Activated CD8-positive, alpha-beta memory T cell treated with anti-CD3 and anti-CD28 coated beads, Interleukin-2, amount 10 ng/mL, durations not matched to agents 7 days and 5 days (primary cell): ENCODE measurements around the gene CDK4. TPM values are rescaled to one million over a fixed set of nuclear protein-coding genes. Genes with fewer than 3 reads are reported as not detected.
"Not testable (repeated sequence)": the region's sequence is repeated elsewhere in the genome, so short reads cannot be mapped to it uniquely, and the experiment has no call there.

ENCODE experiments used
- ATAC-seq: fragments of 150-1000 bp; cut with Tn5 transposase; one replicate; pipeline ENCODE4 v1.10.0; 2021; ENCODE audit warnings: moderate library complexity
- CTCF ChIA-PET: fragments of 350-600 bp; sonication (Branson Sonifier 250); formaldehyde crosslinking; loops from one replicate; lab custom pipeline; 2021; ENCODE audit warnings: antibody characterized with exemption; lab: Charles Lee
- DNase-seq: peaks from one replicate; pipeline ENCODE4 v3.0.0-alpha.2; 2020
- H3K27ac Mint-ChIP-seq: one replicate; pipeline ENCODE4 v1.8.0; 2021; ENCODE audit warnings: mild to moderate bottlenecking, mixed read lengths
- H3K27me3 Mint-ChIP-seq: one replicate; pipeline ENCODE4 v1.8.0; 2021; ENCODE audit warnings: mixed read lengths
- H3K36me3 Mint-ChIP-seq: one replicate; pipeline ENCODE4 v1.8.0; 2021; ENCODE audit warnings: mild to moderate bottlenecking, mixed read lengths
- H3K4me1 Mint-ChIP-seq: one replicate; pipeline ENCODE4 v1.8.0; 2021; ENCODE audit warnings: mixed read lengths
- H3K4me3 Mint-ChIP-seq: one replicate; pipeline ENCODE4 v1.8.0; 2021; ENCODE audit warnings: mild to moderate bottlenecking, moderate library complexity, mixed read lengths
- H3K9me3 Mint-ChIP-seq: one replicate; pipeline ENCODE4 v1.8.0; 2022; ENCODE audit warnings: low read depth, mixed read lengths
- total RNA-seq, 2 experiments: library from RNA; stranded (reverse); gene quantifications; one replicate each; pipeline ENCODE4 v1.2.3, GENCODE V29; 2021

The CDK4 gene
- total RNA-seq, 2 experiments from 2014 or later, result 127 to 167 TPM

GRCh38 chr12:57780284-57780897, 28.3 kb upstream of the CDK4 start:
- no peak overlapping the region for H3K4me3 Mint-ChIP-seq
- no peaks in the 10 kb centered on the region for H3K27me3 Mint-ChIP-seq
- no peak overlapping the region for H3K27ac Mint-ChIP-seq
- H3K36me3 Mint-ChIP-seq, result peaks cover 10% of the 10 kb centered on the region
- ATAC-seq, result no peak
- no peaks in the 10 kb centered on the region for H3K9me3 Mint-ChIP-seq
- H3K4me1 Mint-ChIP-seq, result peaks cover 39% of the 10 kb centered on the region
- CTCF ChIA-PET, result interaction anchor here (0.6 to 3.3 kb wide), 6 partner anchors 8 to 1448 kb away, joined by 3 to 20 read pairs (median 6); partner anchors contain the start of genes CDK4, EEF1AKMT3 and METTL1
- DNase-seq, result no peak

- no peak for DNase-seq
- H3K4me3 Mint-ChIP-seq, result no peak overlapping the region
- peaks cover 10% of the 10 kb centered on the region for H3K36me3 Mint-ChIP-seq
- no peaks in the 10 kb centered on the region for H3K27me3 Mint-ChIP-seq
- H3K9me3 Mint-ChIP-seq, result no peaks in the 10 kb centered on the region
- ATAC-seq, result no peak
- peak overlapping the region; percentile 13 for H3K27ac Mint-ChIP-seq
- peaks cover 39% of the 10 kb centered on the region for H3K4me1 Mint-ChIP-seq
- CTCF ChIA-PET, result interaction anchor here (0.6 to 3.3 kb wide), 5 partner anchors 13 to 1447 kb away, joined by 3 to 20 read pairs (median 4); partner anchors contain the start of genes CDK4 and CYP27B1
Observed at GRCh38 chr12:57779736-57780135, 27.6 kb upstream of the CDK4 start.

GRCh38 chr12:57777911-57778310, 25.8 kb upstream of the CDK4 start:
- H3K27ac Mint-ChIP-seq, result no peak overlapping the region
- CTCF ChIA-PET, result interaction anchor here (0.8 to 1.1 kb wide), 2 partner anchors 12 to 21 kb away, joined by 3 read pairs; no protein-coding TSS in a partner anchor
- no peak overlapping the region for H3K4me3 Mint-ChIP-seq
- no peaks in the 10 kb centered on the region for H3K27me3 Mint-ChIP-seq
- H3K36me3 Mint-ChIP-seq, result peaks cover 8% of the 10 kb centered on the region
- H3K9me3 Mint-ChIP-seq, result no peaks in the 10 kb centered on the region
- no peak for DNase-seq
- no peak for ATAC-seq
- H3K4me1 Mint-ChIP-seq, result peaks cover 30% of the 10 kb centered on the region

- Mint-ChIP-seq H3K9me3 (no peaks in the 10 kb centered on the region), H3K4me3 (no peak overlapping the region), H3K27ac (no peak overlapping the region), H3K27me3 (no peaks in the 10 kb centered on the region), H3K4me1 (peaks cover 26% of the 10 kb centered on the region), H3K36me3 (peaks cover 8% of the 10 kb centered on the region)
- CTCF ChIA-PET, result interaction anchor here (1.1 to 1.3 kb wide), 2 partner anchors 11 to 20 kb away, joined by 3 to 4 read pairs; no protein-coding TSS in a partner anchor
- DNase-seq, result no peak
- ATAC-seq, result no peak
Observed at GRCh38 chr12:57777367-57777766, 25.3 kb upstream of the CDK4 start.

- H3K9me3 Mint-ChIP-seq, result no peaks in the 10 kb centered on the region
- H3K27me3 Mint-ChIP-seq, result no peaks in the 10 kb centered on the region
- H3K4me1 Mint-ChIP-seq, result peaks cover 21% of the 10 kb centered on the region
- CTCF ChIA-PET, result interaction anchor here (1.3 to 2.1 kb wide), 4 partner anchors 17 to 129 kb away, joined by 3 to 5 read pairs (median 4); no protein-coding TSS in a partner anchor
- no peak for ATAC-seq
- H3K4me3 Mint-ChIP-seq, result no peak overlapping the region
- no peak for DNase-seq
- peaks cover 8% of the 10 kb centered on the region for H3K36me3 Mint-ChIP-seq
- no peak overlapping the region for H3K27ac Mint-ChIP-seq
Observed at GRCh38 chr12:57776247-57776587, 24.1 kb upstream of the CDK4 start.

GRCh38 chr12:57775563-57776246, 23.6 kb upstream of the CDK4 start:
- ATAC-seq (no peak), DNase-seq (no peak)
- no peaks in the 10 kb centered on the region for H3K9me3 Mint-ChIP-seq
- H3K36me3 Mint-ChIP-seq, result peaks cover 8% of the 10 kb centered on the region
- CTCF ChIA-PET, result interaction anchor here (1.4 to 4.8 kb wide), 5 partner anchors 11 to 129 kb away, joined by 3 to 25 read pairs (median 4); no protein-coding TSS in a partner anchor
- H3K27me3 Mint-ChIP-seq, result no peaks in the 10 kb centered on the region
- peaks cover 19% of the 10 kb centered on the region for H3K4me1 Mint-ChIP-seq
- no peak overlapping the region for H3K4me3 Mint-ChIP-seq
- H3K27ac Mint-ChIP-seq, result no peak overlapping the region

- no peaks in the 10 kb centered on the region for H3K9me3 Mint-ChIP-seq
Observed at GRCh38 chr12:57775044-57775443, 22.9 kb upstream of the CDK4 start.

GRCh38 chr12:57774634-57775033, 22.5 kb upstream of the CDK4 start:
- H3K4me1 Mint-ChIP-seq, result peaks cover 26% of the 10 kb centered on the region
- H3K36me3 Mint-ChIP-seq, result peaks cover 12% of the 10 kb centered on the region
- CTCF ChIA-PET, result interaction anchor here (0.7 to 4.8 kb wide), 5 partner anchors 8 to 18 kb away, joined by 3 to 25 read pairs (median 4); partner anchors contain the start of gene TSFM
- H3K9me3 Mint-ChIP-seq, H3K27ac Mint-ChIP-seq, ATAC-seq, H3K4me3 Mint-ChIP-seq, H3K27me3 Mint-ChIP-seq, DNase-seq: not testable (repeated sequence)

More at GRCh38 chr12:57775044-57775443, 22.9 kb upstream of the CDK4 start:
- ATAC-seq (no peak), DNase-seq (no peak)
- CTCF ChIA-PET, result interaction anchor here (1.0 to 4.8 kb wide), 4 partner anchors 8 to 19 kb away, joined by 3 to 25 read pairs (median 4); partner anchors contain the start of gene TSFM
- Mint-ChIP-seq H3K27me3 (no peaks in the 10 kb centered on the region), H3K27ac (no peak overlapping the region), H3K36me3 (peaks cover 8% of the 10 kb centered on the region), H3K4me3 (no peak overlapping the region), H3K4me1 (peaks cover 22% of the 10 kb centered on the region)

- peak; percentile 55 for ATAC-seq
- CTCF ChIA-PET, result interaction anchor here (0.8 to 4.8 kb wide), 6 partner anchors 8 to 65 kb away, joined by 3 to 25 read pairs (median 6); partner anchors contain the start of gene TSFM
- H3K36me3 Mint-ChIP-seq, result peaks cover 10% of the 10 kb centered on the region
Observed at GRCh38 chr12:57772429-57773322, 20.6 kb upstream of the CDK4 start, which contains the start of gene EEF1AKMT3. EEF1AKMT3 (plus strand) TSS chr12:57772614; CDS start chr12:57772725, 111 bp downstream.

GRCh38 chr12:57771873-57772428, 19.8 kb upstream of the CDK4 start, which contains the start of gene METTL1:
METTL1 (minus strand) TSS chr12:57772105; CDS start chr12:57772083, 22 bp downstream.
- ATAC-seq, result peak; percentile 92
- DNase-seq, result peak; percentile 97
- Mint-ChIP-seq H3K36me3 (peaks cover 10% of the 10 kb centered on the region), H3K27ac (peak within 1 kb of the TSS; percentile 98), H3K4me3 (peak within 1 kb of the TSS; percentile 99), H3K4me1 (peaks cover 26% of the 10 kb centered on the region), H3K27me3 (peaks cover under 1% of the 10 kb centered on the region), H3K9me3 (no peaks in the 10 kb centered on the region)
- CTCF ChIA-PET, result interaction anchor here (0.8 to 4.8 kb wide), 6 partner anchors 9 to 65 kb away, joined by 3 to 25 read pairs (median 6); partner anchors contain the start of gene TSFM

More at GRCh38 chr12:57772429-57773322, 20.6 kb upstream of the CDK4 start, which contains the start of gene EEF1AKMT3:
- Mint-ChIP-seq H3K9me3 (no peaks in the 10 kb centered on the region), H3K4me3 (peak within 1 kb of the TSS; percentile 99), H3K27me3 (no peaks in the 10 kb centered on the region), H3K4me1 (peaks cover 26% of the 10 kb centered on the region), H3K27ac (peak within 1 kb of the TSS; percentile 98)
- DNase-seq, result peak; percentile 72

- peaks cover 6% of the 10 kb centered on the region for H3K27me3 Mint-ChIP-seq
- peak overlapping the region; percentile 98 for H3K27ac Mint-ChIP-seq
- CTCF ChIA-PET, result interaction anchor here (1.7 to 4.8 kb wide), 2 partner anchors 12 to 15 kb away, joined by 8 to 25 read pairs; partner anchors contain the start of gene TSFM
- DNase-seq (peak; percentile 92), ATAC-seq (peak; percentile 74)
- peaks cover 10% of the 10 kb centered on the region for H3K36me3 Mint-ChIP-seq
- H3K4me3 Mint-ChIP-seq, result peak overlapping the region; percentile 99
- no peaks in the 10 kb centered on the region for H3K9me3 Mint-ChIP-seq
- H3K4me1 Mint-ChIP-seq, result peaks cover 30% of the 10 kb centered on the region
Observed at GRCh38 chr12:57771236-57771872, 19.2 kb upstream of the CDK4 start.
